Liver (tissue), 9 donors: Measurements from ENCODE around the gene PRCC. TPM values are rescaled to one million over a fixed set of nuclear protein-coding genes. Genes with fewer than 3 reads are reported as not detected.

Experiments
- DNase-seq: peaks from one replicate; pipeline ENCODE4 v3.0.0-alpha.2; 2017; ENCODE audit warnings: low spot score
- H3K27ac ChIP-seq, 2 donors: one replicate each; pipeline ENCODE4 v1.7.0; 2013; ENCODE audit warnings: inconsistent platforms in 2 of 2, low read length in 2 of 2, control low read depth in 1 of 2, low read depth in 1 of 2, mild to moderate bottlenecking in 1 of 2
- H3K27me3 ChIP-seq, 4 donors: one replicate each; pipeline versions ENCODE4 v1.6.1 to v1.7.0; 2013; ENCODE audit warnings: low read length in 3 of 4, inconsistent platforms in 1 of 4, mild to moderate bottlenecking in 1 of 4, moderate library complexity in 1 of 4; ENCODE audit not compliant: control insufficient read depth in 4 of 4, insufficient read depth in 4 of 4
- H3K36me3 ChIP-seq, 4 donors: one replicate each; pipeline versions ENCODE4 v1.6.1 to v1.7.0; 2013; ENCODE audit warnings: low read length in 3 of 4, mild to moderate bottlenecking in 3 of 4, low read depth in 1 of 4, moderate library complexity in 1 of 4; ENCODE audit not compliant: control insufficient read depth in 4 of 4, insufficient read depth in 3 of 4
- H3K4me1 ChIP-seq, 4 donors: one replicate each; pipeline versions ENCODE4 v1.6.1 to v1.7.0; 2013; ENCODE audit warnings: low read length in 3 of 4, mild to moderate bottlenecking in 3 of 4, moderate library complexity in 1 of 4; ENCODE audit not compliant: control insufficient read depth in 4 of 4, insufficient read depth in 4 of 4
- H3K4me3 ChIP-seq, 3 donors: one replicate each; pipeline versions ENCODE4 v1.6.1 to v1.7.0; 2013; ENCODE audit warnings: low read length in 3 of 3, control low read depth in 1 of 3, low read depth in 1 of 3, mild to moderate bottlenecking in 1 of 3
- H3K9ac ChIP-seq, 2 donors: one replicate each; pipeline ENCODE4 v1.7.0; 2013; ENCODE audit warnings: low read length in 2 of 2, mild to moderate bottlenecking in 2 of 2, moderate library complexity in 2 of 2, control low read depth in 1 of 2, low read depth in 1 of 2
- H3K9me3 ChIP-seq, 4 donors: one replicate each; pipeline versions ENCODE4 v1.6.1 to v1.7.0; 2013; ENCODE audit warnings: low read length in 3 of 4; ENCODE audit not compliant: control insufficient read depth in 4 of 4
- ATF3 ChIP-seq: IDR thresholded peaks from 2 replicates; pipeline ENCODE4 v1.6.1; 2016; ENCODE audit warnings: antibody characterized with exemption
- CTCF ChIP-seq: fragments of 150-350 bp; IDR thresholded peaks from 2 replicates; pipeline ENCODE4 v1.5.1; 2017; ENCODE audit warnings: improper control_type of control experiment, low read depth, low read length; ENCODE audit not compliant: missing input control
- EGR1 ChIP-seq, 2 donors: IDR thresholded peaks; 2 replicates each; pipeline ENCODE4 v1.6.1; 2016 to 2018; ENCODE audit warnings: antibody characterized with exemption in 2 of 2, low read depth in 2 of 2
- FOXA1 ChIP-seq: IDR thresholded peaks from 2 replicates; pipeline ENCODE4 v1.6.1; 2016; ENCODE audit warnings: antibody characterized with exemption
- FOXA2 ChIP-seq: IDR thresholded peaks from 2 replicates; pipeline ENCODE4 v1.6.1; 2016; ENCODE audit warnings: antibody characterized with exemption
- GABPA ChIP-seq, 2 donors: IDR thresholded peaks in 1 of 2; conservative IDR thresholded peaks in 1 of 2; 2 replicates each; pipeline ENCODE4 v1.6.1; 2016; ENCODE audit warnings: antibody characterized with exemption in 2 of 2, mild to moderate bottlenecking in 1 of 2, moderate library complexity in 1 of 2
- HNF4A ChIP-seq, 2 donors: conservative IDR thresholded peaks; 2 replicates each; pipeline ENCODE4 v1.6.1; 2016; ENCODE audit warnings: antibody characterized with exemption in 2 of 2, mild to moderate bottlenecking in 2 of 2
- MAX ChIP-seq: IDR thresholded peaks from 2 replicates; pipeline ENCODE4 v1.6.1; 2016; ENCODE audit warnings: antibody characterized with exemption
- NR2F2 ChIP-seq: IDR thresholded peaks from 2 replicates; pipeline ENCODE4 v1.6.1; 2016; ENCODE audit warnings: antibody characterized with exemption
- RAD21 ChIP-seq, 2 donors: IDR thresholded peaks; 2 replicates each; pipeline ENCODE4 v1.6.1; 2016; ENCODE audit warnings: antibody characterized with exemption in 2 of 2, mild to moderate bottlenecking in 2 of 2
- RXRA ChIP-seq, 2 donors: IDR thresholded peaks; 2 replicates each; pipeline ENCODE4 v1.6.1; 2017 to 2018; ENCODE audit warnings: antibody characterized with exemption in 2 of 2, mild to moderate bottlenecking in 1 of 2
- SP1 ChIP-seq: IDR thresholded peaks from 2 replicates; pipeline ENCODE4 v1.6.1; 2018; ENCODE audit warnings: antibody characterized with exemption, mild to moderate bottlenecking
- TAF1 ChIP-seq: conservative IDR thresholded peaks from 2 replicates; pipeline ENCODE4 v1.6.1; 2016; ENCODE audit warnings: antibody characterized with exemption, mild to moderate bottlenecking
- WGBS: extraction: QIAGEN DNeasy Blood & Tissue Kit; methylation state at CpG from one replicate; pipeline ENCODE4 v1.1.7; 2013; 5-methylcytosine and 5-hydroxymethylcytosine counted together
- polyA plus RNA-seq, 2 donors: library from polyadenylated mRNA; stranded (reverse) in 1 of 2; unstranded in 1 of 2; fragments of 200-250 nt in 1 of 2; fragments of >200 nt in 1 of 2; fragmentation: Nextera tagmentation in 1 of 2; extraction: Ambion mirVana in 1 of 2; gene quantifications; one replicate each; pipeline versions ENCODE4 v1.2.1 to v1.2.3, GENCODE V29; 2013 to 2015
- total RNA-seq, 2 donors: library from RNA; depleted of rRNA; stranded (reverse); fragments of >200 nt; gene quantifications; one replicate each; pipeline ENCODE4 v1.2.3, GENCODE V29; 2014
- TF ChIP-seq, protein P1 (sequence below): IDR thresholded peaks from 2 replicates; pipeline ENCODE4 v1.6.1; 2016; ENCODE audit warnings: antibody characterized with exemption, mild to moderate bottlenecking
- TF ChIP-seq, protein P2 (sequence below): IDR thresholded peaks from 2 replicates; pipeline ENCODE4 v1.6.1; 2016; ENCODE audit warnings: antibody characterized with exemption
- donor health status: healthy.
- donor health status: healthy.
- donor health status: healthy.
- donor health status: healthy.
- donor health status: healthy.

Gene PRCC
- total and polyA plus RNA-seq, 4 donors: 8.8 to 19.3 (median 14.3) TPM

DNA sequence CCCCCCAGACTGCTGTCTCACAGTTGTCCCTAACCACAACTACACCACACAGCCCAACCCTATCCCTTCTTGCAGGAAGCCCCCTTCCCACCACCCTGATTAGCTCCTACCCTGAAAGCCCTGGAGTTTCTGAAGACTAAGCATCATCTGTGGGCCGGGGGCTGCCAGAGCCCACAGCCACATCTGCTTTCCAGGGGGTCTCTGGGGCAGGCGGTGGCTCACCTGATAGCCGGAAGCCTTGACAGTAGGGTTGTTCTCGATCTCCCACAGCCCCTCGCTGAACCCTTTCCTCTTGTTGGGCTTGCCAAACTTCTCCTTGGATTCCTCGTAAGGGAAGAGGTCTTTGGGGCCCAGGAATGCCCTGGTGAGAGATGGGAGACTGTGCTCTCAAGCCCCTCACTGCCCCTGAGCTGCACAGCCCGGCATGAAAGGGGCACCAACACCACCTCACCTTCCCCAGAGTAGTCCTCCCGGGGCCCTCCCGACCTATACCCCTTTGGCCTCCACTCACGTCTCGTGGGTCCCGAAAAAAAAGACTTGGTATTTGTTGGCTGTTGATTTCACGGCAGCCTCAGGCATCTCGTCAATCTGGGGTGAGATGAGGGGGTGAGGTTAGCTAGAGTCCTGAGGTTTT, 22.4 kb upstream of the PRCC start (continued):
- TF ChIP-seq FOXA2 (no peak), GABPA (IDR thresholded peaks at IDR 0.05 in 1 of 2, conservative IDR thresholded peaks at IDR 0.05 in 1 of 2) (no peak), TAF1 (no peak)

GRCh38 chr1:156745881-156746280, 21.5 kb upstream of the PRCC start:
- H3K9ac ChIP-seq: peak overlapping the region in 1 of 2 donors; percentile 22
- DNase-seq: no peak
- H3K36me3 ChIP-seq: peaks cover 5 to 22% (median 18%) of the 10 kb centered on the region in 4 donors
- H3K9me3 ChIP-seq: no peaks in the 10 kb centered on the region
- 78% methylated on average over 3 of the region's 3 CpGs for WGBS
- H3K4me3 ChIP-seq: no peak overlapping the region
- H3K27me3 ChIP-seq: no peaks in the 10 kb centered on the region
- H3K4me1 ChIP-seq: peaks cover 6 to 53% (median 48%) of the 10 kb centered on the region in 4 donors
- H3K27ac ChIP-seq: peak overlapping the region; percentile 96 to 97
- no peak for TF ChIP-seq RAD21 (IDR thresholded peaks at IDR 0.05)
- TF ChIP-seq TAF1: no peak
- TF ChIP-seq, protein P1, sequence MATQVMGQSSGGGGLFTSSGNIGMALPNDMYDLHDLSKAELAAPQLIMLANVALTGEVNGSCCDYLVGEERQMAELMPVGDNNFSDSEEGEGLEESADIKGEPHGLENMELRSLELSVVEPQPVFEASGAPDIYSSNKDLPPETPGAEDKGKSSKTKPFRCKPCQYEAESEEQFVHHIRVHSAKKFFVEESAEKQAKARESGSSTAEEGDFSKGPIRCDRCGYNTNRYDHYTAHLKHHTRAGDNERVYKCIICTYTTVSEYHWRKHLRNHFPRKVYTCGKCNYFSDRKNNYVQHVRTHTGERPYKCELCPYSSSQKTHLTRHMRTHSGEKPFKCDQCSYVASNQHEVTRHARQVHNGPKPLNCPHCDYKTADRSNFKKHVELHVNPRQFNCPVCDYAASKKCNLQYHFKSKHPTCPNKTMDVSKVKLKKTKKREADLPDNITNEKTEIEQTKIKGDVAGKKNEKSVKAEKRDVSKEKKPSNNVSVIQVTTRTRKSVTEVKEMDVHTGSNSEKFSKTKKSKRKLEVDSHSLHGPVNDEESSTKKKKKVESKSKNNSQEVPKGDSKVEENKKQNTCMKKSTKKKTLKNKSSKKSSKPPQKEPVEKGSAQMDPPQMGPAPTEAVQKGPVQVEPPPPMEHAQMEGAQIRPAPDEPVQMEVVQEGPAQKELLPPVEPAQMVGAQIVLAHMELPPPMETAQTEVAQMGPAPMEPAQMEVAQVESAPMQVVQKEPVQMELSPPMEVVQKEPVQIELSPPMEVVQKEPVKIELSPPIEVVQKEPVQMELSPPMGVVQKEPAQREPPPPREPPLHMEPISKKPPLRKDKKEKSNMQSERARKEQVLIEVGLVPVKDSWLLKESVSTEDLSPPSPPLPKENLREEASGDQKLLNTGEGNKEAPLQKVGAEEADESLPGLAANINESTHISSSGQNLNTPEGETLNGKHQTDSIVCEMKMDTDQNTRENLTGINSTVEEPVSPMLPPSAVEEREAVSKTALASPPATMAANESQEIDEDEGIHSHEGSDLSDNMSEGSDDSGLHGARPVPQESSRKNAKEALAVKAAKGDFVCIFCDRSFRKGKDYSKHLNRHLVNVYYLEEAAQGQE: no peak
- TF ChIP-seq CTCF: no peak
- TF ChIP-seq EGR1 (IDR thresholded peaks at IDR 0.05; ENCODE audit: low read depth in 2 of 2): no peak
- no peak for TF ChIP-seq FOXA2
- TF ChIP-seq RXRA (IDR thresholded peaks at IDR 0.05): no peak
- TF ChIP-seq, protein P2, sequence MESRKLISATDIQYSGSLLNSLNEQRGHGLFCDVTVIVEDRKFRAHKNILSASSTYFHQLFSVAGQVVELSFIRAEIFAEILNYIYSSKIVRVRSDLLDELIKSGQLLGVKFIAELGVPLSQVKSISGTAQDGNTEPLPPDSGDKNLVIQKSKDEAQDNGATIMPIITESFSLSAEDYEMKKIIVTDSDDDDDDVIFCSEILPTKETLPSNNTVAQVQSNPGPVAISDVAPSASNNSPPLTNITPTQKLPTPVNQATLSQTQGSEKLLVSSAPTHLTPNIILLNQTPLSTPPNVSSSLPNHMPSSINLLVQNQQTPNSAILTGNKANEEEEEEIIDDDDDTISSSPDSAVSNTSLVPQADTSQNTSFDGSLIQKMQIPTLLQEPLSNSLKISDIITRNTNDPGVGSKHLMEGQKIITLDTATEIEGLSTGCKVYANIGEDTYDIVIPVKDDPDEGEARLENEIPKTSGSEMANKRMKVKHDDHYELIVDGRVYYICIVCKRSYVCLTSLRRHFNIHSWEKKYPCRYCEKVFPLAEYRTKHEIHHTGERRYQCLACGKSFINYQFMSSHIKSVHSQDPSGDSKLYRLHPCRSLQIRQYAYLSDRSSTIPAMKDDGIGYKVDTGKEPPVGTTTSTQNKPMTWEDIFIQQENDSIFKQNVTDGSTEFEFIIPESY: no peak
- TF ChIP-seq ATF3: no peak
- no peak for TF ChIP-seq HNF4A (conservative IDR thresholded peaks at IDR 0.05)
- TF ChIP-seq SP1: no peak
- TF ChIP-seq MAX: no peak
- TF ChIP-seq FOXA1: no peak
- no peak for TF ChIP-seq NR2F2
